Measurements from ENCODE around the gene SLC35F6. TPM values are rescaled to one million over a fixed set of nuclear protein-coding genes. Genes with fewer than 3 reads are reported as not detected.
A peak's percentile ranks its signal among the peaks of the same experiment; 100 is the strongest.

Gene SLC35F6, protein sequence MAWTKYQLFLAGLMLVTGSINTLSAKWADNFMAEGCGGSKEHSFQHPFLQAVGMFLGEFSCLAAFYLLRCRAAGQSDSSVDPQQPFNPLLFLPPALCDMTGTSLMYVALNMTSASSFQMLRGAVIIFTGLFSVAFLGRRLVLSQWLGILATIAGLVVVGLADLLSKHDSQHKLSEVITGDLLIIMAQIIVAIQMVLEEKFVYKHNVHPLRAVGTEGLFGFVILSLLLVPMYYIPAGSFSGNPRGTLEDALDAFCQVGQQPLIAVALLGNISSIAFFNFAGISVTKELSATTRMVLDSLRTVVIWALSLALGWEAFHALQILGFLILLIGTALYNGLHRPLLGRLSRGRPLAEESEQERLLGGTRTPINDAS
- 22.0 and 37.4 TPM in 2 replicates for total RNA-seq (2014; rRNA removed; shearing (Covaris generic))

DNA sequence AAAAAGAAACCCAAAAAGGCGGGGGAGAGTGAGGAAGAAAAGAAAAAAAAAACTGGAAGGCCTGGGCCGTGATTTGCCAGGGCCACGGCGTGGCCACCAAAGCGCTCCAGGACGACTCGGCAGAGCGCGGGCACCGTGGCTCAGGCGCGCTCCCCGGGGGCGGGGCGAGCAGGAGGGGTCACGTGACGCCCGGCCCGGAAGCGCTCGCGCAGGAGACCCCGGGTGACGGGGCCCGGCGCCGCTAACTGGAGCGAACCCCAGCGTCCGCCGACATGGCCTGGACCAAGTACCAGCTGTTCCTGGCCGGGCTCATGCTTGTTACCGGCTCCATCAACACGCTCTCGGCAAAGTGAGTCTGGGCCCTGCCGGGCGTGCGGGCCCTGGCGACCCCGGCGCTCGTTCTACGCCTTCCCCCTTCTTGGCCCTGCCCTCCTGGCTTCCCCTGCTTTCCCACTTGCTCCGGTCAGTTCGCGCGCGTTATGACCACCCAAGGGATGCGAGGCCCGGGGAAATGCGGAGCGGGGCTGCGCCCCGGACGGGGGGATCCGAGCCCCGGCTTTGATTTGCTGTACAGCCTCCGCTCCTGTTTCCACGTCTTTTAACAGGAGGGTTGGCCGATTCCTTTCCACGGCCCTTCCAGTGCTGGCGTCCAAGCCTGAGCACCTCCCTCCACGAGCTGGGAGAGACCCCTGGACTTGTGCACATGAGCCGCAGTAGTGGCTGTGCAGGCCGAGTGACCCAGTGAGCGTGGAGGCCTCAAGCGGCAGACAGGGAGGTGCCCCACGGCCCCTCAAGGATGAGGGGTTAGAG, at the start of gene SLC35F6:
Gene SLC35F6 (plus strand): TSS at position 207 of the 810 bp plus-strand sequence. CDS start 66 bp downstream, at position 273.
- DNase-seq (ENCODE audit: low spot score) = peak; percentile 55

DNA sequence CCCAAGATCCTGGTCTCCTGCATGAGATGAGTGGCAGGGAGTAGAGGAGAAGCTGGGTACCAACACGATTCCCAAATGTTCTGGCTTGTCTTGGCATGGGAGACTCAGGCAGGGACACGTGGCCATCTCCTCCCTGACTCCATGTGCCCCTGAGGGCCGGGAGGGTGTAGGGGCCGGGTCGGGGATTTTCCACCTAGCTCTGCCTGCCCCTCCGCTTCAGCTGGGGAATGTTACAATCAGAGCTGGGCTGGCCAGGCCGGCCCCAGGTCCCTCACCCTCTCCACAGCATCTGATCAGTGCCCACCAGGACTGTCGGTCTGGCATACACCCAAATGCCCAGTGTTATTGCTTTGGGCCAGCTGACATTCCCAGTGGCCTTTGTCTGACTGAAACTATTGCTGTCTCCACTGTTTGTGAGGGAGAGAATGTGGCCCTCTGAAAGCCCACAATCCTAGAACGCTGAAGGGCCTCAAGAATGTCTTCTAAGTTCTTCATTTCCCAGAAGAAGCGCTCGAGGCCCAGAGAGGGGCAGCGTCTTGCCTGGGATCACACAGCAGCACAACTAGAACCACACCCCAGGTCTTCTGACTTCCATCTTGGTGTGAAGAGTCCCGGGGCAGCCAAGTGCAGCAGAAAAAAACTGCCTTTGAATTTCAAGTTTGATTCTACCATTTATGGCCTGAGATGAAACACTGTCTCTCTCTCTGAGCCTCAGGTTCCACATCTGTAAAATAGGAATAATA, 48.4 kb upstream of the SLC35F6 start:
- DNase-seq (ENCODE audit: low spot score) = no peak

DNA sequence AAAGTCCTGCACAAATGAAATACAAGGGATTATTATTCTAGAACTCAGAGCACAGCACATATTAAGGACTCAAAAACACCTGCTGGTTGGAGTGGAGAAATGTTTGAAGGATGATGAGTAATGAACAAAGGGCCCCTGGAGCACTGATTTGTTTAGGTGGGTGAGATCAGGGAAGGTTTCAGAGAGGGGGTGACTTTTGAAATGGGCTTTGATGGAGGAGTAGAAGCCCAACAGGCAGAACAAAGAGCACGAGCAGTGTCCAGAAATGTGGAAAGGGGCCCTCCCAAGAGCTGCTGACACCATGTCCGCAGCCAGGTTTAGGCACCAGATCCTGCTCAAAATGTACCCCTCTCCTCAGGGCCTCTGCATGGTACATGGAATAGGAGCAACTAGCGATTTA, 47.7 kb upstream of the SLC35F6 start:
- DNase-seq (ENCODE audit: low spot score) = no peak

DNA sequence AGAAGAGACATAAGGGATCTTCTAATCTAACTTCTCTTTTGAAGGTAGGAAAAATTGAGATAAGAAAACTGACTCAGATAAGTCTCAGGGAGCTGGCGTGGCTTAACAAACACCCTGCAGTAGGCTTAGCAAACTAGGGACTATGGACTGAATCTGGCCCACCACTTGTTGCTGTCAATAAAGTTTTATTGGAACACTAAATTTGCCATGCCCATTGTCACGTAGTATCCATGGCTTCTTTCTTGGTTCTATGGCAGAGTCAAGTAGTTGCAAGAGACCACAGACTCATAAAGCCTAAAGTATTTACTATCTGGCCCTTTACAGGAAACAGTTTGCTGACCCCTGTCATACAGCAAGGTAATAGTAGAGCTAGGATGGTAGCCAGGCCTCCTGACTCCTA, 47.3 kb upstream of the SLC35F6 start:
- no peak for DNase-seq (ENCODE audit: low spot score)

DNA sequence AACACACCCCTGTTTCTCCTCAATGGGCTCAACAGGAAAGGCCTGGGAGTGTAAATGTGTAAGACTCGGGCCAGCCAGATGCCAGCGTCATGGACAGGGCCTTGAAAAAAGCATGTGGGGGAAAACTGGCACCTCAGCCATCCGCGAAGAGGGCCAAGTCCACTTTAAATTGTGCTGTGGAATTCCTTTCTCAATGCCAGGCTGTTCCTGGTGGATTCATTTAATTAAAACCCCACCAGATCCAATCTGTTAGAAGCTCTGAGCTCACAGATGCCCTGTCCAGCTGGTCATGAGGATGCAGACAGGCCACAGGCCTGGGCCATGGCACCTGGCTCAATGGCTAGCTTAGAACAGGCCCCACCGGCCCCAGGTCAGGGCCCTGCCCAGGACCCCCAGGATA, 46.7 kb upstream of the SLC35F6 start:
- no peak for DNase-seq (ENCODE audit: low spot score)

DNA sequence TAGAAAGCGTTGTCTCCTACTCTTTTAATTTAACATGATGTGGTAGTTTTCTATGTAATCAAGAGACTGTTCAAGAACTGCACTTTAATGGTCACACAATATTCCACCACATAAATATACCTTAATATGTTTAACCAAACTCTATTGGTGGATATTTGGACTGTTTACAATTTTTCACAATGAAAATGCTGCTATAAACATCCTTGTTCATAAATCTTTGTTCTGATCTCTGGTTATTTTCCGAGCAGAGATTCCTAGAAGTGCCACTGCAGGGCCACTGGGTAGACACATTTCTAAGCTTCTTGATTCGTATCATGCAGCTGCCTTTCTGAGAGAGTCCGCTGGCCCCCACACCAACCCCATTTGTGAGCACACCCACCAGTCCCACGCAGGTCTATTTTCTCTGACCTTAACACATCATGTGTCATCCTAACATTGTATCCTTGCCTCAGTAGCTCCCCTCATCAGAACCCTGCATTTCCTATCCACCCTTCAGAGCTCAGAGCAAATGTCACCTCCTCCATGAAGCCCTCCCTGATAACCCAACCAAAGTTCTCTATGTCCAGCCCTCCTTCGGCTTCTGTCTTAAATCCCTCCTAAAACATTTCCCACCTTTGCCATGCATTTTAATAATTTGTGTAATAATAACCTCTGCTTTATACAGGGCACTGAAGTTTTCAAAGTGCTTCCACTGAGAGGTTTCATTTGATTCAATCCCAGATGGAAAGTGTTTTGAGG, 45.0 kb upstream of the SLC35F6 start:
- DNase-seq (ENCODE audit: low spot score) = no peak

DNA sequence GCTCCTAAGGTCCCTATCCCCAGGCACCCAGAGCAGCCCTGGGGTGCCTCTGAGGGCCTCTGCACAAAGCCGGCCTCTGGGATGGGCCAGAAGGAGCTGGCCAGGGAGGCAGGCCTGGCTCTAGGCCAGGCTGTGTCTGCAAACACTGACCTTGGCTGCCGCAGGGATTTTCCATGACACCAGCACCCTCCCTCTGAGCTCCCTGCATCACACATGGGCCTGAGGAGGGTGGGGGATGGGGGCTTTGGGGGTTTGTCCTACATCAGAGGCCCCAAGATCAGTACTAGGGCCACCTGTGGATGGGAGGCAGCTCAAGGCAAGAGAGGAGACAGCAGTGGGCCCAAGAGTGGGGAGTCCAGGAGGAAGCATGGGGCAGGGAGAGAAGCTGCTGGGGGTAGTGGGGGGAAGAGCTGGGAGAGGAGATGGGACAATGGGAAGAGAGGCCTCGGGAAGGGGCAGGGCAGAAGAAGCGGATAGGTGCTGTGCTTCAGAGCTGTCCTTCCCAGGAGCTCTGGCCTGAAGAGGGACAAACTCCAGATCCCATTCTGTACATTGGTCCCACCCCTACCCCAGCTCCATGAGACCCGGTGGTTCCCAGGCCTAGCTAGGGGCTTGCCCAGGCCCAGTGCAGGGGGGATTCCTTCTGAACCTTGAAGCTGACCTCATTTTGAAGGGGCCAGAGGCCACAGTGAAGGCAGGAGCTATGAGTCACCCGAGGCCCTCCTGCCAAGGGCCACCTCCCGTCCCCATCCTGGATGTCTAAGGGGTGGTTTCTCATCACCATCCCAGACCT, 43.6 kb upstream of the SLC35F6 start:
- peak; percentile 64 for DNase-seq (ENCODE audit: low spot score)

DNA sequence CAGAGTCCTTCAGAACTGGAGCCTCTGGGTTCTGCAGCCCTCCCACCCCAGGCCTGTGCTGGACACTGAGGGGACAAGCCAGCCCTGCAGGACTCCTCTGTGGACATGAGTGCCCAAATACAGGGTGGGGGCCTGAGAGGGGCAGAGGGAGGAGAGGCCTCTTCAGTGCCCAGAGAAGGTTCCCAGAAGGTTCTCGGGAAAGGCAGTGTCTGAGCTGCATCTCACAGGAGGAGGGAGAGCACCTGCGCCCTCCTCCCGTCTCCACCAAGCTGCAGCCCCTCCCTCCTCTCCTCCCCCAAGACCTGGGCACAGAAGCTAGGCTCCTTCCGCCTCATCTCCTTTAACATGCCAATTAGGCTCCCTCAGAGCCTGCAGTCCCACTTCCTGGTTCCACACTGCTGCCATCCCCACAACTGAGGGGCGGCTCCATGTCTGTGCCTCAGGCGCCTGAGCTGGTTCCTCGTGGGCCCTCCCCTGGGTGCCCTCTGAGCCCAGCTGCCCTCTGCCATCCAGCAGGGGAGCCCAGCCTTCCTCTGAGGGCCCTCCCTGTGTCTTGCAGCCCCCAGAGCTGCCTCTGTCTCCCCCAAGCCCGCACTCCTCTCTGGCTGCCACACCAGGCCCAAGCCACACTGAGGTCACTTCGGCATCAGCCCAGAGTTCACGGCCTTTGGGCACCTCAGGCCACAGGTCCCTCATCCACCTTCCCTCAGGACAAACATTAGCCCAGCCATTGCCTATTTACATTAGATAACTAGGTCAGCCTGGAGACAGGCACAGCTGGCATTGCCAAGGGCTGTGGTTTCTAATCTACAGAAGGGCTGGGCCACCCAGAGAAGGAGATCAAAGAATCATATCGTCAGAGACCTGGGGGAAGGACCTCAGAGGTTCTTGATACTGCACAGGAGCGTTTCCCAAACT, 42.7 kb upstream of the SLC35F6 start:
- peak; percentile 39 for DNase-seq (ENCODE audit: low spot score)

DNA sequence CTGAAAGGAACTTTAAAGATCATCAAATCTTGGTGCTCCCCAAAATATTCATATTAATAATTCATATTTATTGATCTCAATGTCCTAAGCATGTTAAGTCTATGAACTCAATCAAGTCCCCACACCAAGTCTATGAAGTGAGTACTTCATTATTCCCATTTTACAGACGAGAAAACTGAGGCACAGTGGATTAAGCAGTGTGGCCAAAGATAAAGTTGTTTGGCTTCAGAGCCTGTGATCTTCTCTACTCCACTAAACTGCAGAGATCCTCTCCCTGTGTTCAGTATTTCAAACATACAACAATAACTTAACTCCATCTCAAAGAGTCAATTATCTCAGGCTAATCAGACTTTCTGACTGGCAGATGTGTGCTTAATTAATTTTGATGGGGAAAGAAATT, 41.8 kb upstream of the SLC35F6 start:
- DNase-seq (ENCODE audit: low spot score) = no peak

DNA sequence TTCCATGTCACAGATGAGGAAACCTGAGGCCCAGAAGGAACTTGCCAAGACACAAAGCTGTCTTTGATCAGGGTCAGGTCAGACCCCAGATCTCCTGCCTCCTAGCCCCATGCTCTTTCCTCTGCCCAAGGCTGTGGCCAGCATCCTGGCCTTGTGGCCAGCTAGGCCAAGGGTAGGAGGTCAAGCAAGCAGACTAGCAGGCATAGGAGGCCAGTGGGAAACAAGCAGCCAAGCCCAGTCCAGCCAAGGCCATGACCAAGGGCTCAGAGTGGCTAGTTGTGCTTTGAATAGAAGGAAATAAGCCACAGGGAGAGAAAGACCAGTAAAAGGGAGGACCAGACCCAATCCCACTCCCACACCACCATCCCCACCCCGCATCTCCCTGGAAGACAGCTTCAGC, 41.2 kb upstream of the SLC35F6 start:
- no peak for DNase-seq (ENCODE audit: low spot score)

DNA sequence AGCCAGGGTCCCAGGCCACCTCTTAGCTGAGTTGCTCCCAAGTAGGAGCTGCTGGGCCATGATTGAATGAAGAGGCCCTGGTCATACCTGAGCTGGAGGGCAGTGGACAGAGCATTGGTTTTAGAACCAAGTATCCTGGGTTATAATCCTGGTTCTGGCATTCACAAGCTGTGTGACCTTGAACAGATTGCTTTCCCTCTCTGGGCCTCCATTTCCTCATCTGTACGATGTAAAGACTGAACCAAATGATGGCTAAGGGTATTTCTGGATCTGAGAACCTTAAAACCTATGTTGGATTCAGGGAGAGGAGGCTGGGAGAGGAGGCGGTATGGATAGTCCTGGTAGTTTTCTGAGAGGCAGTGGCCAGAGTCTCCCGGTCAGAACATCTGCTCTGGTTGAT, 40.6 kb upstream of the SLC35F6 start:
- no peak for DNase-seq (ENCODE audit: low spot score)

DNA sequence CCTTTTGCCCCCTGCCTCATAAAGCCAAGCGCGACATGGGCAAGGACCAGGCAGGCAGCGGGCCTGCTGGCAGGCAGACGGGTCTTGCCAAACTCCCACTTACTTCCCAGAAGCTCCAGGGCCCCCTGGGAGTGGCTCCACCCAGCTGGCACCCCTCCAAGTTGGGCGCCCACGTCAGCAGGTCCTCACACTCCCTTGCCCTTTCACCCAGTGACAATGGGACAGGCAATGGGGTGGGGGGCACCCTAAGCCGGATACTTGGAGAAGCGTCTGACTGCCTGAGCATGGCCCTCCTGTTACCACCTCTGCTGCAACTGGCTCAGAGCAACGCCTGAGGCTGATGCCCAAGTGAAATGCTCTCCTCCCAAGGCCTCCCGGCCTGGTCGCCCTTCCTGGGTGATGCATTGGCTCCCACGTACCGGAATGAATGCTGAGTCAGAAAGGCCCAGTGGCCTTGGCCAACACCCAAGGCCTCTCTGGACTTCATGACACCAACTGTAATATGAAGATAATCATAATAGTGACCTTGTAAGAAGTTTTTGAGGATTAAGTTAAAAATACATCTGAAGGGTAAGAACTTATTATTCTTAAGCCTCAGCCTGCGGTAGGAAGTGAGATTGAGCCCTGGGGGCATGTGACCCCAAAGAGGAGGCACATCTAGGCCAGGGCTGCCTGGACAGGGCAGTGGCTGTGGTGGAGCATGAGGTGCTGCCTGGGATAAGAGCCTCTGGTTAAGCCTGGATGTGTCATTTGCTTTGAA, 39.9 kb upstream of the SLC35F6 start:
- peak; percentile 73 for DNase-seq (ENCODE audit: low spot score)

DNA sequence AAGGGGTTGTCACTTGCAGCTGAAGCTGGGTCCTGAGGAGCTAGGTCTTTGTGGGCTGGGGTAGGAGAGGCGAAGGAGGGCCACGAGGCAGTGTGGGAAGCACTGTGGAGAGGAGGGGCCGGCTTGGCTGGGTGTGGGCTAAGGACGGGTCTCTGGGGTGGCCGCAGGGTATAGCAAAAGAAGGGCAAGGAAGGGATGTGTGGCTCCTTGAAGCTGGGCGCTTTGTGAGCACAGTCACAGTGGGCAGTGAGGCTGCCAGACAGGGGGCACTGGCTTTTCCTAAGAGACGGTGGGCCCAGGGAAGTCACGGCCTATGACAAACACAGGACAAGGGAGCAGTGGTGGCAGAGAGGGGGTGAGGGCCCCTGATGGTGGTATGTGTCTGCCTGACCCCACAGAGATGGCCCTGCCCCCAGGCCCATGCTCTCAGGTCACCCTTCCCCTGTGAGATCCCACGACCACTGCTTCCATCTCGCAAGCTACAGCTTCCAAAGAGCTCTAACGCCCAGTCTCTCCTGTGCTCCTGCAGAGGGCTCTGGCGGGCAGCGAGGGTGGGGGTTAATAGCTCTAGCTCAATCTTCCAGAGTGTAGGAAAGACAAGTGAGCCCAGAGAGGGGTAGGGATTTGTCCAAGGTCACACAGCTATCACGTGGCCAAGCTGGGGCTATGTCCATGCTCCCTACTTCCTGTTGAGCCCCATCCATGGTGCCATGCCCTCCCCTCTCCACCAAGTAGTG, 39.1 kb upstream of the SLC35F6 start:
- no peak for DNase-seq (ENCODE audit: low spot score)

DNA sequence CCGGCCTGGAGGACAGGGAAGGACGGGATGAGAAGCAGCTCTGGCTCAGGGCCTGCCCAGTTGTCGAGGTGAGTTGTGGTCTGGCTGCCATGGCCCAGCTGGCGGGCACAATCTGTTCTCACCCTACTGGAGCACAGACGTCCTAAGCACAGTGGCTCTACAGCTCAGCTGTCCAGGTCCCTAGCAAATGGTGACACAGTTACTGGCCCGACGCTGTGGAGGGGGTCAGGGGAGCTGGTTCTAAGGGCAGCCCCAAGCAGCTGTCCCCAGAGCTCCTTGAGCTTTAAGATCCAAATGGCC, 38.6 kb upstream of the SLC35F6 start:
- DNase-seq (ENCODE audit: low spot score) = no peak

DNA sequence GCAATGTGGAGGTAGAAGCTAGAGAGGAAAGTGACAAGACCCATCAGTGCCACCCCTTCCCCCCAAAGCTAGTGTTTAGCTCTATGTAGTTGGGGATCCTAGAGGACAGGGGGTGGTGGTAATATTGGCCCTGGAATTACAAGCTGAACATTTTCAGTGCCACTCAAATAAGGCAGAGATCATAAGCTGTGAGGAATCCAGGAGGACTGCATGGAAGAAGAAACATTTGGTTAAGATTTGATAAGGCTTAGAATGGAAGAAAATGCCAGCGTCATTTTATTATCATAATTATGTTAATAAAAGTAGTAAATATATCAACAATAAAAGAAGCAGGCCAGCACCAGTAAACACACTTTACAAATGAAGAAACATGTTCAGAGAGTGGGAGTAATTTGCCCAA, 37.9 kb upstream of the SLC35F6 start:
- no peak for DNase-seq (ENCODE audit: low spot score)

DNA sequence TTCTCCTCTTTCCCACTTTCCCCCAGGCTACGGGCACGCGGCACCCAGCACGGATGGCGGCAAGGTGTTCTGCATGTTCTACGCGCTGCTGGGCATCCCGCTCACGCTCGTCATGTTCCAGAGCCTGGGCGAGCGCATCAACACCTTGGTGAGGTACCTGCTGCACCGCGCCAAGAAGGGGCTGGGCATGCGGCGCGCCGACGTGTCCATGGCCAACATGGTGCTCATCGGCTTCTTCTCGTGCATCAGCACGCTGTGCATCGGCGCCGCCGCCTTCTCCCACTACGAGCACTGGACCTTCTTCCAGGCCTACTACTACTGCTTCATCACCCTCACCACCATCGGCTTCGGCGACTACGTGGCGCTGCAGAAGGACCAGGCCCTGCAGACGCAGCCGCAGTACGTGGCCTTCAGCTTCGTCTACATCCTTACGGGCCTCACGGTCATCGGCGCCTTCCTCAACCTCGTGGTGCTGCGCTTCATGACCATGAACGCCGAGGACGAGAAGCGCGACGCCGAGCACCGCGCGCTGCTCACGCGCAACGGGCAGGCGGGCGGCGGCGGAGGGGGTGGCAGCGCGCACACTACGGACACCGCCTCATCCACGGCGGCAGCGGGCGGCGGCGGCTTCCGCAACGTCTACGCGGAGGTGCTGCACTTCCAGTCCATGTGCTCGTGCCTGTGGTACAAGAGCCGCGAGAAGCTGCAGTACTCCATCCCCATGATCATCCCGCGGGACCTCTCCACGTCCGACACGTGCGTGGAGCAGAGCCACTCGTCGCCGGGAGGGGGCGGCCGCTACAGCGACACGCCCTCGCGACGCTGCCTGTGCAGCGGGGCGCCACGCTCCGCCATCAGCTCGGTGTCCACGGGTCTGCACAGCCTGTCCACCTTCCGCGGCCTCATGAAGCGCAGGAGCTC, 36.2 kb upstream of the SLC35F6 start:
- no peak for DNase-seq (ENCODE audit: low spot score)

DNA sequence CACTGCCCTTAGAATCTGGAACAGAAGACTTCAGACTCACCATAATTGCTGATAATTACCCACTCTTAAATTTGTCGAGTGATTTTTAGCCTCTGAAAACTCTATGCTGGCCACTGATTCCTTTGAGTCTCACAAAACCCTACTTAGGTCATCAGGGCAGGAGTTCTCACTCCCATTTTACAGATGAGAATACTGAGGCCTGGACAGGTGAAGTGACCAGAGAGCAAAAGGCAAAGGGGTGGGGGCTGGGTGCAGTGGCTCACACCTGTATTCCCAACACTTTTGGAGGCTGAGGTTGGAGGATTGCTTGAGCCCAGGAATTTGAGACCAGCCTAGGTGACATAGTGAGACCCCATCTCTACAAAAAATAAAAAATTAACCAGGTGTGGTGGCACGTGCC, 34.8 kb upstream of the SLC35F6 start:
- DNase-seq (ENCODE audit: low spot score) = no peak
